Muscle layer of colon (tissue), 2 donors: ENCODE measurements around the gene UBXN10.

Experiments
- H3K27ac ChIP-seq: one replicate; pipeline ENCODE4 v1.7.0; 2013; ENCODE audit warnings: low read depth, mild to moderate bottlenecking, low read length, moderate library complexity
- H3K27me3 ChIP-seq, 2 donors: one replicate each; pipeline ENCODE4 v1.7.0; 2013; ENCODE audit warnings: low read length in 2 of 2, mild to moderate bottlenecking in 2 of 2; ENCODE audit not compliant: insufficient read depth in 2 of 2, control insufficient read depth in 1 of 2
- H3K36me3 ChIP-seq: one replicate; pipeline ENCODE4 v1.7.0; 2013; ENCODE audit warnings: mild to moderate bottlenecking, low read length; ENCODE audit not compliant: insufficient read depth
- H3K4me1 ChIP-seq: one replicate; pipeline ENCODE4 v1.7.0; 2013; ENCODE audit warnings: mild to moderate bottlenecking, low read length; ENCODE audit not compliant: insufficient read depth
- H3K4me3 ChIP-seq, 2 donors: one replicate each; pipeline ENCODE4 v1.7.0; 2013; ENCODE audit warnings: low read length in 2 of 2, low read depth in 1 of 2, mild to moderate bottlenecking in 1 of 2, moderate library complexity in 1 of 2
- H3K9ac ChIP-seq: one replicate; pipeline ENCODE4 v1.7.0; 2013; ENCODE audit warnings: low read length
- H3K9me3 ChIP-seq: one replicate; pipeline ENCODE4 v1.7.0; 2013; ENCODE audit warnings: mild to moderate bottlenecking, low read length
- donor health status: abdominal sarcoma.
- donor health status: Adenocarcinoma of cecum.

The UBXN10 gene

GRCh38 chr1:20154301-20154831, 31.5 kb upstream of the UBXN10 start:
- Histone ChIP-seq H3K9me3 (no peaks in the 10 kb centered on the region), H3K4me1 (peaks cover 13% of the 10 kb centered on the region), H3K4me3 (no peak overlapping the region), H3K27ac (no peak overlapping the region), H3K27me3 (no peaks in the 10 kb centered on the region), H3K9ac (no peak overlapping the region), H3K36me3 (no peaks in the 10 kb centered on the region)

- no peaks in the 10 kb centered on the region for H3K4me1 ChIP-seq
- no peaks in the 10 kb centered on the region for H3K36me3 ChIP-seq
- no peak overlapping the region for H3K27ac ChIP-seq
- H3K27me3 ChIP-seq, result no peaks in the 10 kb centered on the region
- H3K9me3 ChIP-seq, result no peaks in the 10 kb centered on the region
- no peak overlapping the region for H3K9ac ChIP-seq
- H3K4me3 ChIP-seq, result no peak overlapping the region
Measured at GRCh38 chr1:20158358-20159070, 27.4 kb upstream of the UBXN10 start.

- H3K4me3 ChIP-seq, result no peak overlapping the region
- no peaks in the 10 kb centered on the region for H3K36me3 ChIP-seq
- no peaks in the 10 kb centered on the region for H3K9me3 ChIP-seq
- peaks cover 10% of the 10 kb centered on the region for H3K4me1 ChIP-seq
- H3K27ac ChIP-seq, result no peak overlapping the region
- H3K9ac ChIP-seq, result no peak overlapping the region
- no peaks in the 10 kb centered on the region for H3K27me3 ChIP-seq
Measured at GRCh38 chr1:20160034-20160433, 25.9 kb upstream of the UBXN10 start.

- Histone ChIP-seq H3K27me3 (no peaks in the 10 kb centered on the region), H3K4me1 (peaks cover 27% of the 10 kb centered on the region), H3K9ac (no peak overlapping the region), H3K27ac (no peak overlapping the region), H3K9me3 (no peaks in the 10 kb centered on the region), H3K4me3 (no peak overlapping the region), H3K36me3 (no peaks in the 10 kb centered on the region)
Measured at GRCh38 chr1:20164694-20165202, 21.1 kb upstream of the UBXN10 start.

- Histone ChIP-seq H3K27me3 (no peaks in the 10 kb centered on the region), H3K9ac (no peak overlapping the region), H3K9me3 (no peaks in the 10 kb centered on the region), H3K4me1 (peaks cover 27% of the 10 kb centered on the region), H3K27ac (peak overlapping the region; percentile 54), H3K36me3 (no peaks in the 10 kb centered on the region), H3K4me3 (no peak overlapping the region)
Measured at GRCh38 chr1:20165522-20165951, 20.4 kb upstream of the UBXN10 start.

- Histone ChIP-seq H3K4me1 (peaks cover 27% of the 10 kb centered on the region), H3K4me3 (no peak overlapping the region), H3K36me3 (no peaks in the 10 kb centered on the region), H3K27ac (peak overlapping the region; percentile 54), H3K27me3 (no peaks in the 10 kb centered on the region), H3K9ac (no peak overlapping the region), H3K9me3 (no peaks in the 10 kb centered on the region)
Measured at GRCh38 chr1:20166051-20166450, 19.8 kb upstream of the UBXN10 start.

GRCh38 chr1:20167126-20167525, 18.8 kb upstream of the UBXN10 start:
- Histone ChIP-seq H3K4me1 (peaks cover 27% of the 10 kb centered on the region), H3K9me3 (no peaks in the 10 kb centered on the region), H3K36me3 (no peaks in the 10 kb centered on the region), H3K27ac (peak overlapping the region; percentile 54), H3K27me3 (no peaks in the 10 kb centered on the region), H3K9ac (no peak overlapping the region), H3K4me3 (no peak overlapping the region)

GRCh38 chr1:20168564-20169491, 17.1 kb upstream of the UBXN10 start:
- Histone ChIP-seq H3K9ac (no peak overlapping the region), H3K36me3 (no peaks in the 10 kb centered on the region), H3K4me3 (no peak overlapping the region), H3K9me3 (no peaks in the 10 kb centered on the region), H3K4me1 (peaks cover 27% of the 10 kb centered on the region), H3K27ac (no peak overlapping the region), H3K27me3 (no peaks in the 10 kb centered on the region)

- H3K4me1 ChIP-seq, result peaks cover 25% of the 10 kb centered on the region
- no peak overlapping the region for H3K27ac ChIP-seq
- H3K36me3 ChIP-seq, result no peaks in the 10 kb centered on the region
- no peak overlapping the region for H3K9ac ChIP-seq
- H3K27me3 ChIP-seq, result no peaks in the 10 kb centered on the region
- no peaks in the 10 kb centered on the region for H3K9me3 ChIP-seq
- H3K4me3 ChIP-seq, result no peak overlapping the region
Measured at GRCh38 chr1:20169932-20170331, 16.0 kb upstream of the UBXN10 start.

GRCh38 chr1:20172033-20172590, 13.8 kb upstream of the UBXN10 start:
- H3K4me3 ChIP-seq, result no peak overlapping the region
- H3K9me3 ChIP-seq, result no peaks in the 10 kb centered on the region
- no peak overlapping the region for H3K27ac ChIP-seq
- H3K4me1 ChIP-seq, result peaks cover 14% of the 10 kb centered on the region
- H3K36me3 ChIP-seq, result no peaks in the 10 kb centered on the region
- no peak overlapping the region for H3K9ac ChIP-seq
- H3K27me3 ChIP-seq, result no peaks in the 10 kb centered on the region
